B cell (primary cell): ENCODE measurements around the gene SAXO1. TPM values are rescaled to one million over a fixed set of nuclear protein-coding genes. Genes with fewer than 3 reads are reported as not detected.
"Not testable (repeated sequence)": the region's sequence is repeated elsewhere in the genome, so short reads cannot be mapped to it uniquely, and the experiment has no call there.

Experiments
- ATAC-seq: fragments of 200-7000 bp; cut with Tn5 transposase; one replicate; pipeline ENCODE4 v1.10.0; 2021; ENCODE audit warnings: low read depth, mild to moderate bottlenecking, moderate number of reproducible peaks, moderate library complexity
- CTCF ChIA-PET: fragments of 350-600 bp; sonication (Branson Sonifier 250); formaldehyde crosslinking; loops from one replicate; lab custom pipeline; 2021; ENCODE audit warnings: antibody characterized with exemption, inconsistent platforms; lab: Charles Lee
- POLR2A ChIA-PET: fragments of 350-600 bp; sonication (Branson Sonifier 250); formaldehyde crosslinking; loops from one replicate; lab custom pipeline; 2021; ENCODE audit warnings: antibody characterized with exemption; lab: Charles Lee
- DNase-seq: peaks from one replicate; pipeline ENCODE4 v3.0.0; 2013
- H2AFZ ChIP-seq: 2 replicates; pipeline ENCODE4 v1.6.1; 2012; ENCODE audit warnings: mild to moderate bottlenecking, low read depth, low read length; ENCODE audit not compliant: insufficient read depth, poor library complexity, severe bottlenecking
- H3K27ac ChIP-seq, 2 donors: 1 replicate in 1 of 2; 2 replicates in 1 of 2; pipeline ENCODE4 v1.5.1; 2012 to 2013; ENCODE audit warnings: low read length in 2 of 2, mild to moderate bottlenecking in 2 of 2, moderate library complexity in 1 of 2
- H3K27me3 ChIP-seq, 4 experiments: fragments of 200-600 bp in 1 of 4; sonication (generic) in 1 of 4; replicated peaks in 1 of 4; 1 replicate in 2 of 4; 2 replicates in 2 of 4; pipeline versions ENCODE4 v1.6.1 to v1.7.0; 2013 to 2016; ENCODE audit warnings: low read length in 3 of 4, mild to moderate bottlenecking in 2 of 4, mixed read lengths in 1 of 4, moderate library complexity in 1 of 4; ENCODE audit not compliant: insufficient read depth in 4 of 4, control insufficient read depth in 3 of 4; ENCODE audit errors: control extremely low read depth in 1 of 4
- H3K36me3 ChIP-seq, 2 experiments: replicated peaks in 1 of 2; 1 replicate in 1 of 2; 2 replicates in 1 of 2; pipeline versions ENCODE4 v1.6.1 to v1.7.1; 2013; ENCODE audit warnings: low read length in 1 of 2; ENCODE audit not compliant: insufficient read depth in 2 of 2, control insufficient read depth in 1 of 2; ENCODE audit errors: control extremely low read depth in 1 of 2, extremely low read depth in 1 of 2
- H3K4me1 ChIP-seq, 2 donors: fragments of 200-600 bp in 1 of 2; sonication (generic) in 1 of 2; 1 replicate in 1 of 2; 2 replicates in 1 of 2; pipeline versions ENCODE4 v1.5.1 to v1.6.1; 2013 to 2017; ENCODE audit warnings: low read length in 2 of 2; ENCODE audit not compliant: control insufficient read depth in 2 of 2, insufficient read depth in 2 of 2
- H3K4me2 ChIP-seq: replicated peaks from 2 replicates; pipeline ENCODE3; 2012; ENCODE audit warnings: mild to moderate bottlenecking, low read depth, low read length; ENCODE audit not compliant: poor library complexity, severe bottlenecking
- H3K4me3 ChIP-seq, 5 experiments: fragments of 200-600 bp in 1 of 5; sonication (generic) in 1 of 5; 1 replicate in 3 of 5; 2 replicates in 2 of 5; pipeline versions ENCODE4 v1.5.1 to v1.7.0; 2011 to 2016; ENCODE audit warnings: low read length in 4 of 5, mild to moderate bottlenecking in 4 of 5, low read depth in 2 of 5, control low read depth in 1 of 5, moderate library complexity in 1 of 5; ENCODE audit not compliant: insufficient read depth in 1 of 5; ENCODE audit errors: control extremely low read depth in 1 of 5, extremely low read depth in 1 of 5
- H3K79me2 ChIP-seq: fragments of 200-600 bp; sonication (generic); one replicate; pipeline ENCODE4 v1.6.0; 2016; ENCODE audit warnings: low read length; ENCODE audit not compliant: control insufficient read depth, insufficient read depth
- H3K9ac ChIP-seq: fragments of 200-600 bp; sonication (generic); 2 replicates; pipeline ENCODE4 v1.6.1; 2017; ENCODE audit warnings: mild to moderate bottlenecking, low read length, moderate library complexity
- H3K9me3 ChIP-seq, 3 donors: one replicate each; pipeline versions ENCODE4 v1.6.1 to v1.7.1; 2013; ENCODE audit warnings: low read length in 2 of 3; ENCODE audit not compliant: control insufficient read depth in 2 of 3, insufficient read depth in 1 of 3; ENCODE audit errors: control extremely low read depth in 1 of 3
- H4K20me1 ChIP-seq: 2 replicates; pipeline ENCODE4 v1.6.0; 2012; ENCODE audit warnings: mild to moderate bottlenecking, low read length; ENCODE audit not compliant: insufficient read depth, control insufficient read depth, poor library complexity, severe bottlenecking
- H3K27ac Mint-ChIP-seq: one replicate; pipeline ENCODE4 v1.8.0; 2021; ENCODE audit warnings: mixed read lengths
- H3K27me3 Mint-ChIP-seq: one replicate; pipeline ENCODE4 v1.8.0; 2021; ENCODE audit warnings: mixed read lengths
- H3K4me1 Mint-ChIP-seq: one replicate; pipeline ENCODE4 v1.8.0; 2021; ENCODE audit warnings: mixed read lengths
- H3K4me3 Mint-ChIP-seq: one replicate; pipeline ENCODE4 v1.8.0; 2021; ENCODE audit warnings: mixed read lengths
- H3K9me3 Mint-ChIP-seq: one replicate; pipeline ENCODE4 v1.8.0; 2022; ENCODE audit warnings: mixed read lengths; ENCODE audit not compliant: insufficient read depth
- EZH2 ChIP-seq: IDR thresholded peaks from 2 replicates; pipeline ENCODE4 v1.6.1; 2012; ENCODE audit warnings: borderline replicate concordance, low read depth, mild to moderate bottlenecking, moderate library complexity, low read length; ENCODE audit not compliant: insufficient read depth, poor library complexity, severe bottlenecking
- WGBS: methylation state at CpG from one replicate; pipeline ENCODE4 v1.1.5; 2013; ENCODE audit warnings: missing lambda C conversion rate; ENCODE audit not compliant: insufficient coverage; 5-methylcytosine and 5-hydroxymethylcytosine counted together
- intact Hi-C: fragments of 100-400 bp; cut with micrococcal nuclease; formaldehyde crosslinking; loops from one replicate; pipeline ENCODE4 v1.10.0; 2022
- polyA plus RNA-seq: library from polyadenylated mRNA; depleted of rRNA; stranded (reverse); fragments of >200 nt; gene quantifications from 2 replicates; pipeline ENCODE4 v1.2.3, GENCODE V29; 2012
- total RNA-seq, 2 donors: library from RNA; stranded (reverse); fragments of 120-200 nt in 1 of 2; gene quantifications; 1 replicate in 1 of 2; 2 replicates in 1 of 2; pipeline versions ENCODE4 v1.2.3 to v1.2.4, GENCODE V29; 2013 to 2022
- TF ChIP-seq, protein P1 (sequence below): fragments of 200-600 bp; IDR thresholded peaks from one replicate; pipeline ENCODE4 v1.8.0; 2022; ENCODE audit warnings: antibody characterized with exemption, mild to moderate bottlenecking

The SAXO1 gene
- total and polyA plus RNA-seq, 2 donors (not counting 1 experiment from before 2014, with no cell fraction given) = 0.01 TPM; not detected in 1

DNA sequence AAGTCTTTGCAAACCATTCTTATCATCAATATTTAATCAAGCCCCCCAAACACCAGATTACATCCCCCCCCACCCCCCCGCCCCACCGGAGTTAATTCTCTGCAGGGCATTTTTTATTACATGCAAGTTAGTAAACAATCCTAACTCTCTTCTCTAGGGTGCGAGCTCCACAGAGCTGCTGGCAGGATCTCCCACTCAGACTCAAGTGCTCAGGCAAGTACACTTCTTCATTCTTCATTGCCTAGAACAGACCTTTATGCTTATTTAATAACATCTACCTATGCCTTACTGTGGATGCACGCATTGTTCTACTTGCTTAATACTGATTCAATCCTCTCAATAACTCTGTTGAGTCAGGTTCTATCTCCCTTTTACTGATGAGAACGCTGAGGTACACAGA is 9.9 kb downstream of the SAXO1 start:
- POLR2A ChIA-PET = no interaction called here
- no peak overlapping the region for H3K4me3 ChIP-seq
- DNase-seq = no peak
- no peak overlapping the region for H3K27ac ChIP-seq
- H3K79me2 ChIP-seq = no peaks in the 10 kb centered on the region
- no peaks in the 10 kb centered on the region for H3K36me3 ChIP-seq
- H3K27ac Mint-ChIP-seq = no peak overlapping the region
- no peak for ATAC-seq
- CTCF ChIA-PET = interaction anchor here (0.6 kb wide), 1 partner anchor 152 kb away, joined by 3 read pairs; no protein-coding TSS in a partner anchor
- no peaks in the 10 kb centered on the region for H3K4me1 ChIP-seq
- no peak overlapping the region for H3K9ac ChIP-seq
- H3K4me3 Mint-ChIP-seq = no peak overlapping the region
- peaks cover 0 to 8% (median 2%) of the 10 kb centered on the region in 3 donors for H3K9me3 ChIP-seq
- H3K9me3 Mint-ChIP-seq = peaks cover 3% of the 10 kb centered on the region
- H3K27me3 ChIP-seq = peaks cover 0 to 3% (median 0%) of the 10 kb centered on the region in 4 experiments
- no peaks in the 10 kb centered on the region for H4K20me1 ChIP-seq
- intact Hi-C loops = no loop called here
- TF ChIP-seq, protein P1, sequence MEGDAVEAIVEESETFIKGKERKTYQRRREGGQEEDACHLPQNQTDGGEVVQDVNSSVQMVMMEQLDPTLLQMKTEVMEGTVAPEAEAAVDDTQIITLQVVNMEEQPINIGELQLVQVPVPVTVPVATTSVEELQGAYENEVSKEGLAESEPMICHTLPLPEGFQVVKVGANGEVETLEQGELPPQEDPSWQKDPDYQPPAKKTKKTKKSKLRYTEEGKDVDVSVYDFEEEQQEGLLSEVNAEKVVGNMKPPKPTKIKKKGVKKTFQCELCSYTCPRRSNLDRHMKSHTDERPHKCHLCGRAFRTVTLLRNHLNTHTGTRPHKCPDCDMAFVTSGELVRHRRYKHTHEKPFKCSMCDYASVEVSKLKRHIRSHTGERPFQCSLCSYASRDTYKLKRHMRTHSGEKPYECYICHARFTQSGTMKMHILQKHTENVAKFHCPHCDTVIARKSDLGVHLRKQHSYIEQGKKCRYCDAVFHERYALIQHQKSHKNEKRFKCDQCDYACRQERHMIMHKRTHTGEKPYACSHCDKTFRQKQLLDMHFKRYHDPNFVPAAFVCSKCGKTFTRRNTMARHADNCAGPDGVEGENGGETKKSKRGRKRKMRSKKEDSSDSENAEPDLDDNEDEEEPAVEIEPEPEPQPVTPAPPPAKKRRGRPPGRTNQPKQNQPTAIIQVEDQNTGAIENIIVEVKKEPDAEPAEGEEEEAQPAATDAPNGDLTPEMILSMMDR = no peak
- no peak for TF ChIP-seq EZH2
- no peaks in the 10 kb centered on the region for H3K4me1 Mint-ChIP-seq
- peaks cover 14% of the 10 kb centered on the region for H3K27me3 Mint-ChIP-seq
- H3K4me2 ChIP-seq = no peak overlapping the region
- H2AFZ ChIP-seq = no peak overlapping the region
- 95% methylated on average over 3 of the region's 5 CpGs for WGBS

GRCh38 chr9:19022206-19022605 is 10.8 kb downstream of the SAXO1 start:
- H3K9me3 Mint-ChIP-seq = peaks cover 3% of the 10 kb centered on the region

DNA sequence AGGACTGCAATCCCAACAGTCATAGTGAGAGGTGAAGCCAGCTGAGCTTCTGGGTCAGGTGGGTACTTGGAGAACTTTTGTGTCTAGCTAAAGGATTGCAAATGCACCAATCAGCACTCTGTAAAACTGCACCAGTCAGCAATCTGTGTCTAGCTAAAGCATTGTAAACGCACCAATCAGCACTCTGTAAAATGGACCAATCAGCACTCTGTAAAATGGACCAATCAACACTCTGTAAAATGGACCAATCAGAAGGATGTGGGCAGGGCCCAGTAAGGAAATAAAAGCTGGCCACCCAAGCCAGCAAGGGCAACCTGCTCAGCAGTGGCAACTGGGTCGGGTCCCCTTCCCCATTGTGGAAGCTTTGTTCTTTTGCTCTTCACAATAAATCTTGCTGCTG is 11.4 kb downstream of the SAXO1 start:
- H3K27me3 ChIP-seq, H3K4me1 ChIP-seq, H4K20me1 ChIP-seq, H3K4me2 ChIP-seq, H3K9ac ChIP-seq, H3K27ac Mint-ChIP-seq, H3K4me3 ChIP-seq, H2AFZ ChIP-seq, H3K36me3 ChIP-seq, H3K4me1 Mint-ChIP-seq, ATAC-seq, H3K9me3 ChIP-seq, POLR2A ChIA-PET, H3K79me2 ChIP-seq, intact Hi-C loops, H3K9me3 Mint-ChIP-seq, H3K27ac ChIP-seq, DNase-seq, H3K4me3 Mint-ChIP-seq: not testable (repeated sequence)
- H3K27me3 Mint-ChIP-seq = peaks cover 14% of the 10 kb centered on the region
- 81% methylated on average over 2 of the region's 2 CpGs for WGBS
- CTCF ChIA-PET = interaction anchor here (1.6 kb wide), 1 partner anchor 10 kb away, joined by 5 read pairs; no protein-coding TSS in a partner anchor

More at GRCh38 chr9:19022206-19022605, 10.8 kb downstream of the SAXO1 start:
- no peak overlapping the region for H3K4me3 ChIP-seq
- H3K9me3 ChIP-seq = peaks cover 0 to 8% (median 2%) of the 10 kb centered on the region in 3 donors
- no peak overlapping the region for H2AFZ ChIP-seq
- Mint-ChIP-seq H3K27me3 (peaks cover 14% of the 10 kb centered on the region), H3K27ac (no peak overlapping the region), H3K4me1 (no peaks in the 10 kb centered on the region), H3K4me3 (no peak overlapping the region)
- no peaks in the 10 kb centered on the region for H4K20me1 ChIP-seq
- H3K4me2 ChIP-seq = no peak overlapping the region
- peaks cover 0 to 3% (median 0%) of the 10 kb centered on the region in 4 experiments for H3K27me3 ChIP-seq
- intact Hi-C loops = no loop called here
- H3K9ac ChIP-seq = no peak overlapping the region
- CTCF ChIA-PET = interaction anchor here (1.6 kb wide), 1 partner anchor 11 kb away, joined by 5 read pairs; no protein-coding TSS in a partner anchor
- ATAC-seq (no peak), DNase-seq (no peak)
- TF ChIP-seq, protein P1 = no peak
- H3K79me2 ChIP-seq = no peaks in the 10 kb centered on the region
- POLR2A ChIA-PET = no interaction called here
- H3K4me1 ChIP-seq = no peaks in the 10 kb centered on the region
- H3K27ac ChIP-seq = no peak overlapping the region
- 60% methylated on average over 2 of the region's 2 CpGs for WGBS
- H3K36me3 ChIP-seq = no peaks in the 10 kb centered on the region
